Fibroblast of skin of right biceps (primary cell): Measurements from ENCODE around the gene HTR3E.
"Not testable (repeated sequence)": the region's sequence is repeated elsewhere in the genome, so short reads cannot be mapped to it uniquely, and the experiment has no call there.

Source experiments
- DNase-seq: peaks from one replicate; pipeline ENCODE4 v3.0.0-alpha.2; 2013

Gene HTR3E, protein sequence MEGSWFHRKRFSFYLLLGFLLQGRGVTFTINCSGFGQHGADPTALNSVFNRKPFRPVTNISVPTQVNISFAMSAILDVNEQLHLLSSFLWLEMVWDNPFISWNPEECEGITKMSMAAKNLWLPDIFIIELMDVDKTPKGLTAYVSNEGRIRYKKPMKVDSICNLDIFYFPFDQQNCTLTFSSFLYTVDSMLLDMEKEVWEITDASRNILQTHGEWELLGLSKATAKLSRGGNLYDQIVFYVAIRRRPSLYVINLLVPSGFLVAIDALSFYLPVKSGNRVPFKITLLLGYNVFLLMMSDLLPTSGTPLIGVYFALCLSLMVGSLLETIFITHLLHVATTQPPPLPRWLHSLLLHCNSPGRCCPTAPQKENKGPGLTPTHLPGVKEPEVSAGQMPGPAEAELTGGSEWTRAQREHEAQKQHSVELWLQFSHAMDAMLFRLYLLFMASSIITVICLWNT

DNA sequence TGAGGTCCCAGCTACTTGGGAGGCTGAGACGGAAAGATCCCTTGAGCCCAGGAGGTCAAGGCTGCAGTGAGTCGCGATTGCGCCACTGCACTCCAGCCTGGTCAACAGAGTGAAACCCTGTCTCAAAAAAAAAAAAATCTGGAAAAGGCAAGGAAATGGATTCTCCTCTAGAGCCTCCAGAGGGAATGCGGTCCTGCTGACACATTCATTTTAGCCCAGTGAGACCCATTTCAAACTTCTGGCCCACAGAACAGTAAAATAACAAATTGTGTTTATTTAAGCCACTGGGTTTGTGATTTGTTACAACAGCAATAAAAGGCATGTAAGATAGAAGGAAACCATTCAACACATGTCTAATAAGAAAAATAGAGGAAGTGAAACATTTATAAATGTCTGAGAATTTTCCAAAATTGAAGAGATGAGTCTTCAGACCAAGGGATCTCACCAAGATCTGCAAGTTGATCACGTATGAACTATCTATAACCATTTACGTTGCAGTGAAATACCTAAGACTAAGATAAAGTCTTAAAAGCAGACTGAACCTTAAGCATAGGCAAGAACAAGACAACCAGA is at the start of gene HTR3E:
HTR3E (plus strand) TSS at position 254 of the 573 bp plus-strand sequence. CDS start 466 bp downstream, outside the sequence.
- DNase-seq: no peak

DNA sequence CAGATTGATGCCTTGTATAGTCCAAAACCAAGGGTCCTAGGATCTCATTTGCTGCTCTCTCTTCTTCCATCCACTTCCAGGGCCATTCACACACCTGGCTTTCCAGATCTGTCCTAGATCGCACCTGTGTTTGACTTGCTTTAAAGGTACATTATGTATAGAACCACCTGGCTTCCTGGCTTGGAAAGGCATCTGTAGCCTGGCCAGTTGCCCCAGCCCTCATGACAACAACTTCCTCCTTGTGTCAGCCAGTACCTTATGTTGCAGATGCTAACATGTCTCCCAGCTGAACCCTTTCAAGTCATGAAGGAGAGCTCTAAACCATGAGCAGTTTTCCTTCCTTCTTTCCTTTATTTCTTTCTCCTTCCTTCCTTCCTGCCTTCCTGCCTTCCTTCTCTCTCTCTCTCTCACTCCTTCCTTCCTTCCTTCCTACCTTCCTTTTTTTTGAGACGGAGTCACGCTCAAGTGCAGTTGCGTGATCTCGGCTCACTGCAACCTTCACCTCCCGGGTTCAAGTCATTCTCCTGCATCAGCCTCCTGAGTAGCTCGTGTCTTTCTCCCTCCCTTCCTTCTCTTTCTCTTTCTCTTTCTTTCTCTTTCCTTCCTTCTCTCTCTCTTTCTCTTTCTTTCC is 46.5 kb upstream of the HTR3E start:
- no peak for DNase-seq

DNA sequence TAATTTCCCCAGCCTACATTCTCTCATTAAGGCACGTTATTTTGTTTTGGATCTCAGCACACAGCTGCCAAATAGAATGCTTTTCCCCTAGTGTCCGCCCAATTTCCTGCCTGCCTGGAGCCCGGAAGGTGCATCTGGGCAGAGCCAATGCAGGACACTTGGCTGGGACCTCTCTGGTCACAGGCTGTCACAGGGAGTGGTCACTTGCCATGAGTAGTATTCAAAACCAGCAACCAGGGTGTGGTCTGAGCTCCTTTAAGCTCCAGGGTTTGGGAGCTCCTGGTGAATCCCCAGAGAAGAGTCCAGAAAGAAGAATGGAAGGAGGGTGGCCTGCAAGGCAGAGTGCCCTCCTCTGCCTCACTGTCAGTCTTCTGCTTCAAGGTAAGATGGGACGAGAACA is 44.1 kb upstream of the HTR3E start, which contains the start of gene HTR3C:
HTR3C (plus strand) TSS at position 281 of the 400 bp plus-strand sequence; CDS start at position 315, 34 bp downstream.
- DNase-seq: no peak

DNA sequence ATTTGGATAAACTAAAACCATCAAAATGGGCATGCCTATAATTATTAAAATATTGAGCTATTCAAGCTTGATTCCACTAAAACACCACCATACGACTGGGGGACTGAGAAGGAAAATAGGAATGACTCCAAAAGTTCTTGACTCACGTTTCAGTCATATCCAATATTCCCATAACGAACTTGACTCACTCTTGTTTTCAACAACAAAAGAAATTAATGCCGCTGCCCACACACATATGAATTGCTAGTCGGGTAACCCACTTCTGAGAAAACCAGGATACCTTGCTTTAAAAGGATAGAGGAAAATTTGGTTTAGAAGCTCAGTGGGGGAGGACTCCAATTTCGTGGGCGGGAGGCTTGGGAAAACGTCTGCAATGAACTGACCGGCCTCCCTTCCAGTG is 38.8 kb upstream of the HTR3E start:
- DNase-seq: peak; percentile 72

DNA sequence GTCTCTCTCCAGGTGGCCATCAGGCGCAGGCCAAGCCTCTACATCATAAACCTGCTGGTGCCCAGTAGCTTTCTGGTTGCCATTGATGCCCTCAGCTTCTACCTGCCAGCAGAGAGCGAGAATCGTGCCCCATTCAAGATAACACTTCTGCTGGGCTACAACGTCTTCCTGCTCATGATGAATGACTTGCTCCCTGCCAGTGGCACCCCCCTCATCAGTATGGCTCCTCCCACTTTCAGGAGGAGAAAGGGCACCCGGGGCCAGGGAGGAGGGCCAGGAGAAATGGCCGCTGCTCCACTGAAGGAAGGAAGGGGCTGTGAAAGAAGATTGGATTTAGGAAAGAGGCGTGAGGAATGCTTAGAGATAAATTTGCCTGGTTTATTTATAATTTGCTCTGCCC is 37.4 kb upstream of the HTR3E start:
- DNase-seq: no peak

DNA sequence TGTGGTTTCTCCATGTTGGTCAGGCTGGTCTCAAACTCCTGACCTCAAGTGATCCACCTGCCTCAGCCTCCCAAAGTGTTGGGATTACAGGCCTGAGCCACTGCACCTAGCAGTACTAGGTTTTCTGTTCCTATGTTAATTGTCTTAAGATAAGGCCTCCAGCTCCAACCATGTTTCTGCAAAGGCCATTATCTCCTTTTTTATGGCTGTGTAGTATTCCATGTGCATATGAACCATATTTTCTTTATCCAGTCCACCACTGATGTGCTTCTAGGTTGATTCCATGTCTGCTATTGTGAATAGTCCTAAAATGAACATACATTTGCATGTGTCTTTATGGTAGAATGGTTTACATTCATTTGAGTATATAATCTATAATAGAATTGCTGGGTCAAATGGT is 34.2 kb upstream of the HTR3E start:
- DNase-seq: no peak

DNA sequence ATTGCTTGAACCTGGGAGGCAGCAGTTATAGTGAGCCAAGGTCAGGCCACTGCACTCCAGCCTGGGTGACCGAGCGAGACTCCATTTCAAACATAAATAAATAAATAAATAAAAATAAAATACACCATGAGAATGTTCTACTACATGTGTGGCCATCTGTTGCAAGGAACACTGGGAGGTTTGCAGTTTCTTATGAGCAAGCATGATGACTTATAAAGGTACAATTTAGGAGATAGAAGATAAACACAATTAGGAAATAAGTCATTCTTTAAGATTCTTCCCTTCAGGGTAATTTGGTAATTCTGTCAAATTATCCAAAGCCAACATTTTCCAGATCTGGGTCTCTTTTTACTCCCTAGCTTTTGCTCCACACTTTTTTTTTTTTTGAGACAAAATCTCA is 30.7 kb upstream of the HTR3E start:
- peak; percentile 18 for DNase-seq

DNA sequence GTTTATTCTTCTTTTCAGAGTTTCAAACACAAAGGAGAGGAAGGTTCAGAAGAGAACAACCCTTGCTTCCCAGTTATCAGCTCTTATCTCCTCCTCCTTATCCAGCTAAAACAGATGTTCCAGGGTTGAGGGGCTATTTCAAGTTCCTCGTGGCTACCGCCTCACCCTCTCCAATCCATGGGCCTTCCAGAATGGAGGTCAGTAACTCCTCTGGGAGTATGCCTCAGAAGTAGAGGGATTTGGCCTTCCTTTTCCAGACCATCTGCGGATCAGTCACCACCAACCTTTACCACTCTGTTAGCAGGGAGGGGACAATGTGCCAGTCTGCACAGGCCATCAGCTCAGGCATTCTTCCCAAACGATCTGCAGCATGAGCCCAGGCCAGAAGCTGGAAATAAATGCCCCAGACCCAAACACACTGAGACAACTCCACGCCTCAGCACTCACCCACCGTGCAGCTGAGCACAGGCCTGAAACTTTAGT is 29.2 kb upstream of the HTR3E start:
- no peak for DNase-seq

DNA sequence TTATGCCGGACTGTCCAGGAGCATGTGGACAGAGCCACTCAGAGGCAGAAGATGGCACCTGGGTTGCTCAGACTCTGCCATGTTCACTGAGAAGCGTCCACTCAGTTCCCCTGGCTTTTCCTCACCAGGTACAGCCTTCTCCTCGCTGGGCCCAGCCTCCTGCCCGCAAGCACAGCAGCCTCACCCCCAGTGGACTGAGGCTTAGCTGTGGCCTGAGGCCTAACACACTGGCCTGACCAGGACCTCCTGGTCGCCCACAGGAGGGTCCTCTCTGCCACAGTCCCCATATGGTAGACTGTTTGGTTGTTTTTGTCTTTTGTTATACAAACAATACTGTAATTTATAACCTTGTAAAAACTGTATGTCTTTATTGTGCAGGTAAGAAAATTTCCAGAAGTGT is 28.5 kb upstream of the HTR3E start:
- DNase-seq: no peak

DNA sequence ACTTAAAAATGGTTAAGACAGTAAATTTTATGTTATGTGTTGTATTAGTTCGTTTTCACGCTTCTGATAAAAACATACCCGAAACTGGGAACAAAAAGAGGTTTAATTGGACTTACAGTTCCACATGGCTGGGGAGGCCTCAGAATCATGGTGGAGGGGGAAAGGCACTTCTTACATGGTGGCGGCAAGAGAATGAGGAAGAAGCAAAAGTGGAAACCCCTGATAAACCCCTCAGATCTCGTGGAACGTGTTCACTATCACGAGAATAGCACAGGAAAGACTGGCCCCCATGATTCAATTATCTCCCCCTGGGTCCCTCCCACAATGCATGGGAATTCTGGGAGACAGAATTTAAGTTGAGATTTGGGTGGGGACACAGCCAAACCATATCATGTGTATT is 25.7 kb upstream of the HTR3E start:
- not testable (repeated sequence) for DNase-seq

DNA sequence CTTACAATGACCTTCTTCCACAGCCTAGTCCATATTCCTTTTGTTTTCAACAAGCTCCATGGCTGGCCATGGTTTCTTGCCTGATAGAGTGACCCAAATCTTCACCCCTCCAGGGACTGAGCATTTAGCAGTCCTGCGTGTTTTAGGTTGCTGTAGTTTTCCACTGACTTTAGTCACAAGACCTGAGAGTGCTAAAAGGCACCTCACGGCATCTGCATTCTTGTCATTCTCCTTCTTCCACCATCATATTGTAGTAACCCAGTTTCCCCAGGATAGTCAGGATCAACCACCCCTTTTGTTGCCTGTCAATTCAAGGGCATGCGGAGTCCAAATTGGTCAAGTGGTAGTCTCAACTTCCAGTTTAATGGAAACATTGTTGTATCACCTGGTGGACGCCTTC is 23.2 kb upstream of the HTR3E start:
- no peak for DNase-seq

DNA sequence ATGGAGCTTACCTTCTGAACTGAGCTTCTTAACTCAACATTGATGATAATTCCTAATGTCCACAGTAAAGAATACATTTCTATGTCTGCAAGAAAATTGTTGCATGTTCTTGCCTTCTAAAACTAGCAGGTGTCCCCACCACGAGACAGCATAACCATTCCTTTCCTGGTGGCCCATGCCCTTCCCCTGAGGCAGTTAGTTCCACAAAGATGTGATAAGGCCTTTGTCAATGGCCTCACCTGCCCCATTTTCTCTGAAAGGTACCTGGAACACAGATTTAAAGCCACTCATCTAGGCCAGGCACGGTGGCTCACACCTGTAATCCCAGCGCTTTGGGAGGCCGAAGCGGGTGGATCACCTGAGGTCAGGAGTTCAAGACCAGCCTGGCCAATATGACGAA is 21.0 kb upstream of the HTR3E start:
- DNase-seq: no peak

DNA sequence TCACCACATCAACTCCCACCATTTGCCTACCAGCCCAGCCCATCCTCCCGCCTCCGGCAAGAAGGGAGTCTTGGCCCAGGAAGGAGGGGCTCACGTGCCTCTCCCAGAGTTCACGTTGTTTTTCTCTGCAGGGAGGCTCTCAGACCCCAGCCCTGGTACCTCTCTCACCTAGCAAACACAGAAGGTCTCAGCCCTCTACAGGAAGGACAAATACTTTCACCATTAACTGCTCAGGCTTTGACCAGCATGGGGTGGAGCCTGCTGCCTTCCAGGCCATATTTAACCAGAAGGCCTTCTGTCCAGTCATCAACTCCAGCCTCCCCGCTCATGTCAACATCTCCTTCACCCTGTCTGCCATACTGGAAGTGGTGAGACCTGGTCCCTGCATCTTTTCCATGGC is 19.0 kb upstream of the HTR3E start:
- no peak for DNase-seq

DNA sequence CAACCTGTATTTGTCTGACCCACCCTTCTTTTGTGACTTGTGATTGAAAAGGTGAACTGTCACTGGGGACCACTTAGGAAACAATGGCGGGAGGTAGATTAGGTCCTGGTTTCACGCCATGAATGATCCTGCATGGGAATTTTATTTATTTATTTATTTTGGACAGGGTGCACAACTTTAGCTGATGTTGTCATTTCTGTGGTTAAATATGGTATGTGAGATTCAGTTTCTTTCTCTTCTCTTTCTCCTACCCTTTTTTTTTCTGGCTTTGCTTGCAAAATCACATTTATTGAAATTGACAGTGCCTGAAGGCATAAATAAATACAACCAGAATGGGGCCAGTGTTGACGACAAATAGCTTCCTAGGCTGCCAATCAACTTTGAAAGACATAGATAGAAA is 18.0 kb upstream of the HTR3E start:
- DNase-seq: peak; percentile 3

DNA sequence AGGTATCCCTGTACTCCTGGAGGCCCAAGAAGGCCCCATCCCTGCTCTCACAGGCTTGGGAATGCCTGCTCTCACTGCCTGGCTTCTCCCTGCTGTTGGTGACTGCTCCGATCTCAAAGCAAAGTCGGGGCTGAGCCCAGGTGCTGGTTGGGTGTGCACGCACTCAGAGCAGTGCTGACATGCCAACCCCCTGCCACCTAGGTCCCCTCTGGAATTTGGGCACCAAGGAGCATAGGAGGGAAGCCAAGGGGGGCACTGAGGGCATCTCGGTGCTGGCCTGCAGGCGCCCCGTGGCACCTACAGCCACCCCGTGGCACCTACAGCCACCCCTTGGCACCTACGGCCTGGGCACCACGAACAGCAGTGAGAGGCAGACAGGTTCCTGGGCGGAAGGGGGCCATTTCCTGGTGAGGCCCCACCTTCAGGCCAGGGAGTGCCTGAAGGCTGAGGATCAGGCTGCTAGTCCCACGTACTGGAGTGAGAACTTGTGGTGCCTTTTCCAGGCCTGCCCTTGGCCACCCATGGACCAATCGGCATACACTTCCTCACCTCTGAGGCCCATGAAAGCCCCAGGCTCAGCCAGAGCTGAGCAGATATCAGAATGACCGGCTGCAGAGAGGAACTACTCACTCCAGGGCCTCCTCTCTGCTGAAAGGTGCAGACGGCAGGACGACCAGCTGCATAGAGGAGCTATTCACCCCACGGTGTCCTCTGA is 15.6 kb upstream of the HTR3E start:
- DNase-seq: no peak

DNA sequence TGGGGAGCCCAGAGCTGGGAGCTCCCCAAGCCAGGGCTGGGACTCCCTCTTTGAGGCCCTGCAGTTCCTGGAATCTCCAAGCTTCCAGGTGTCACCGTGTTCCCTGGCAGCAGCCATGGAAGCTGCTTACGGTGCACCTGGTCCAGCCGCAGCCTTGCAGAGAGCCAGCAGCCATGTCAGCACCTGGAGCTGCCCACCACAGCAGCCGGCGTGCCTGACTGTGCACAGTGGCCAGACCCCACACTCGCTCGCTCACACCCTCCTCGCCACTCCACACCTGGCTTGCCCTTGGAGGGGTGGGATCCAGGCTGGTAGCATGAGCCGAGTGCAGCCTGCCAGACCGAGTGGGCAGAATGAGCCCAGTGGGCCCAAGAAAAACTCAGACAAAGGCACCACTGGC is 14.8 kb upstream of the HTR3E start:
- no peak for DNase-seq

DNA sequence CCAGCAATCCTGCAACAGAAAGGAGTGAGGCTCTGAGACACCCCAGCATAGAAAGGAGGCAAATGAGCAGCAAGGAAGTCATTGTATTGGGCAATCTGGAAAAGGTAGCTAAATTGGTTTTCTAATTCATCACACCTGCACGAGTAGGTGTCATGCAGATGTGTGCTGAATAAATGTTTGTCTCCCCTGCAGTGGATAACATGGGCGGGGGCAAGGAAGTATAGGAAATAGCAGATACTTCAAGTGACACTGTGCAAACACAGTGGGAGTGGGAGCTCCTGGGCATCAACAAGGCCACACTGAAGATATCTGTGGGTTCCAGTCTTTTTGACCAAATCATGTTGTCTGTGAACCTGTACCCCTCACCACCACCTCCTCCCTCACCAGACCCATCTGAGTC is 14.4 kb upstream of the HTR3E start:
- no peak for DNase-seq

DNA sequence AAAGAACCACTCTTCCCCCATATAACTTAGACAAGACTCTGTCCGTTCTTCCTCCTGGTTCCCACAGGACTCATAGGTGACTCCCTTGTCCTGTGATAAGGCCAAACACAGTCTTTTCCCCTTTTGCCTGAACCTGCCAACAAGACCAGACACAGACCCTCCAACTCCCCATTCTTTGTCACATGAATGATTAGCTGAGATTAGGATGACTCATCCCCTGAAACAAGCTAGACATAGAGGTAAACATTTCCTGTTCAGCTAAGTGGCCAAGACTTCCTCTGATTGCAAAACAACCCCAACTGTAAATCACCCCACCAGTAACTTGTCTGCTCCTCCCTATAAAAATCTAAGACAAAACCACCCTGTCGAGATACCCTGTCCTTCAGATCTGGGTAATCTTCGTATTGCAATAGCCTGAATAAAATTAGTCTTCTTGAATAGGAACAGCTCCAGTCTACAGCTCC is 11.4 kb upstream of the HTR3E start:
- DNase-seq: peak; percentile 7

DNA sequence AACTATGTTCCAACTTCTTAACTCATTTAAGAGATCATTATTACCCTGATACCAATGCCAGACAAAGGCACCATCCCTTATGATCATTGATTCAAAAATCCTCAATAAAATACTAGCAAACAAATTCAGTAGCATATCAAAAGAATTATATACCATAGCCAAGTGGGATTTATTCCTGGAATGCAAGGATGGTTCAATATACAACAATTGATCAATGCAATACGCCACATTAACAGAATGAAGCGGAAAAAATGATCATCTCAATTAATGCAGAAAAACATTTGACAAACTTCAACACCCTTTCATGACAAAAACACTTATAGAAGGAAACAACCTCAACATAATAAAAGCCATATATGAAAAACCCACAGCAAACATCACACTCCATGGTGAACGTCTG is 4.7 kb upstream of the HTR3E start:
- no peak for DNase-seq

DNA sequence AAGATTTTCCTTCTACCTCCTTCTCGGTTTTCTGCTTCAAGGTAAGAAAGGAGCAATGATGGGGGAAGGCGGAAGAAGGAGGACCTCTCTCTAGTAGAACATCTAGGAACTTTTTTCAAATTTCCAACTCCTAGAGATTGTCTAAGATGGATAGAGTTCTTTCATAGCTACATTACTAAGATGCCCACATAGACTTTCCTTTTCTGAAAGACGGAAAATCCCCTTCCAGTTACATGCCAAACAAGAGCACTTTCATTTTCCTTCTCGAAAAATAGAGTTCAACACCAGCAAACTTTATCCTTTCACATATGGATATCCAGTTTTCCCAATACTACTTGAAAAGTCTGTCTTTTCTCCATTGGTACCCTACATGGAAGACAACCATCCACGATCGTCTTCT is 692 bp downstream of the HTR3E start:
- DNase-seq: no peak

DNA sequence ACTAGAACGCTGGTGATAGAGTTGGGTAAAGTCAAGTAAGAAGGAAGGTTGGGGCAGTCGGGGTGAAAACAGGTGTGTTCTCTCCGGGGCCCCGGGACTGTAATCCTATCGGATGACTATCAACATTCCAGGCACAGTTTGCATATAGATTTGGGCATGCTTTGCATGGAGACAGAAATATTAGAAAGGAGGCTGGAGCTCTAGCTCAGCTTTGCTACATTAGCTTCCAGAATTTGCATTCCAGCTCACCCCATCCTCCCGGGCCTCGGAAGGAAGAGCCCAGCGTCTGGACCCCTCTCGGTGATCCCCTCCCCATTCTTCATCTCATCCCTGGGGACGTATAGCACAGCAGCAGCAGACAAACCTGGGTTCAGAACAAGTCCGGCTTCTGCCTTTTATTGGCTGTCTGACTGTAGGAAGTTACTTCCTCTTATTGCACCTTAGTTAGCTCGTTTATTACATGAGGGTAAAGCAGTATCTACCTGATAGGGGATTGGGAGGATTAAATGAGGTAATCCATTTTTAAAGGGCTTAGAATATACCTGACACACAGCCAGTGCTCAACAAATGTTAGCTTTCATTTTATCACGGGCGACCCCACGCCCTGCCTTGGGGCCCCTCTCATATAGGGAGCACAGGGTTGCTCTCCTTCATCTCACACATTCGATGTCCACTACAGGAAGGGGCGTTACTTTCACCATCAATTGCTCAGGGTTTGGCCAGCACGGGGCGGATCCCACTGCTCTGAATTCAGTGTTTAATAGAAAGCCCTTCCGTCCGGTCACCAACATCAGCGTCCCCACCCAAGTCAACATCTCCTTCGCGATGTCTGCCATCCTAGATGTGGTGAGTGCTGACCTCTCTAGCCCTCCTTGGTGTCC is 3.2 kb downstream of the HTR3E start:
- no peak for DNase-seq

DNA sequence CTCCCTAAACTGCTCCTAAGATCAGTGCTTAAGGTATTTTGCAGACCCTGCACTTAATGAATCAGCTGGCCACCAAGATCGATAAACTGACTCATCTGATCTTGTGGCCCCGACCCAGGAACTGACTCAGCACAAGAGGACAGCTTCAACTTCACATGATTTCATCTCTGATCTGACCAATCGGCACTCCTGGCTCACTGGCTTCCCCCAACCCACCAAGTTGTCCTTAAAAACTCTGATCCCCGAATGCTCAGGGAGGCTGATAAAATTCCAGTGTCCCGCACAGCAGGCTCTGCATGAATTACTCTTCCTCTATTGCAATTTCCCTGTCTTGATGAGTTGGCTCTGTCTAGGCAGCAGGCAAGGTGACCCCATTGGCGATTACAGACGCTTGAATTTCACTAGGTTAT is 13.5 kb downstream of the HTR3E start:
- DNase-seq: peak; percentile 57
